HG03342 (cell line): ENCODE data around the gene RAB34.

Experiments used
- ATAC-seq: cut with Tn5 transposase; IDR thresholded peaks from one replicate; pipeline ENCODE4 v1.9.1; 2021; ENCODE audit warnings: mild to moderate bottlenecking, moderate library complexity; ENCODE audit not compliant: unreplicated experiment

Gene RAB34

GRCh38 chr17:28688481-28688880, 29.2 kb downstream of the RAB34 start:
- no peak for ATAC-seq

GRCh38 chr17:28686296-28686695, 31.4 kb downstream of the RAB34 start:
- ATAC-seq: no peak

- no peak for ATAC-seq
These were observed 32.3 kb downstream of the RAB34 start for GRCh38 chr17:28685366-28685765.

- no peak for ATAC-seq
These were observed 32.7 kb downstream of the RAB34 start for GRCh38 chr17:28684963-28685362.

GRCh38 chr17:28682655-28683054, 35.0 kb downstream of the RAB34 start:
- no peak for ATAC-seq

- no peak for ATAC-seq
These were observed 41.7 kb downstream of the RAB34 start for GRCh38 chr17:28675980-28676379.

- ATAC-seq: no peak
These were observed 42.2 kb downstream of the RAB34 start for GRCh38 chr17:28675490-28675889.

- ATAC-seq: no peak
These were observed 47.8 kb downstream of the RAB34 start for GRCh38 chr17:28669918-28670317.

GRCh38 chr17:28667870-28668269, 49.8 kb downstream of the RAB34 start:
- ATAC-seq: no peak

GRCh38 chr17:28665994-28666393, 51.7 kb downstream of the RAB34 start:
- no peak for ATAC-seq
